Thyroid gland (tissue), 4 donors: ENCODE measurements around the gene MATN1. TPM values are rescaled to one million over a fixed set of nuclear protein-coding genes. Genes with fewer than 3 reads are reported as not detected.

Experiments
- DNase-seq, 2 donors: peaks; one replicate each; pipeline ENCODE4 v3.0.0-alpha.2; 2019
- H3K27ac ChIP-seq, 3 donors: fragments of 200-600 bp; sonication (generic); 1 replicate in 2 of 3; 2 replicates in 1 of 3; pipeline ENCODE4 v1.5.1; 2016 to 2019; ENCODE audit warnings: mild to moderate bottlenecking in 1 of 3, moderate library complexity in 1 of 3
- H3K27me3 ChIP-seq: fragments of 200-600 bp; sonication (generic); one replicate; pipeline ENCODE4 v1.5.1; 2019
- H3K36me3 ChIP-seq, 2 donors: fragments of 200-600 bp; sonication (generic); one replicate each; pipeline ENCODE4 v1.5.1; 2016 to 2019
- H3K4me1 ChIP-seq, 2 donors: fragments of 200-600 bp; sonication (generic); one replicate each; pipeline ENCODE4 v1.5.1; 2017 to 2019
- H3K4me3 ChIP-seq, 3 donors: fragments of 200-600 bp; sonication (generic); replicated peaks in 1 of 3; 1 replicate in 2 of 3; 2 replicates in 1 of 3; pipeline ENCODE4 v1.5.1; 2016; ENCODE audit warnings: mild to moderate bottlenecking in 1 of 3
- H3K9me3 ChIP-seq: fragments of 200-600 bp; sonication (generic); one replicate; pipeline ENCODE4 v1.5.1; 2017
- CTCF ChIP-seq, 6 experiments: fragments of 200-600 bp in 3 of 6; fragments of 450-650 bp in 3 of 6; sonication (generic) in 3 of 6; IDR thresholded peaks; one replicate each; pipeline ENCODE4 v1.5.1; 2016 to 2019; ENCODE audit warnings: antibody characterized with exemption in 6 of 6, mild to moderate bottlenecking in 2 of 6, inconsistent platforms in 1 of 6, moderate library complexity in 1 of 6
- POLR2A ChIP-seq, 2 donors: fragments of 450-650 bp; IDR thresholded peaks; one replicate each; pipeline ENCODE4 v1.6.1; 2017; ENCODE audit warnings: antibody characterized with exemption in 2 of 2, mild to moderate bottlenecking in 2 of 2, moderate library complexity in 1 of 2
- WGBS, 2 donors: methylation state at CpG; one replicate each; pipeline ENCODE4 v1.1.5; 2017; 5-methylcytosine and 5-hydroxymethylcytosine counted together
- intact Hi-C: fragments of 100-400 bp; cut with DNase I; formaldehyde crosslinking; loops from one replicate; pipeline ENCODE4 v1.15.1; 2023
- total RNA-seq, 4 donors: library from RNA; depleted of rRNA; stranded (reverse); fragments of >200 nt; gene quantifications; one replicate each; pipeline ENCODE4 v1.2.3, GENCODE V29; 2016

The MATN1 gene
- total RNA-seq, 4 donors from 2014 or later: 0.45 to 3.0 TPM; not detected in 2

DNA sequence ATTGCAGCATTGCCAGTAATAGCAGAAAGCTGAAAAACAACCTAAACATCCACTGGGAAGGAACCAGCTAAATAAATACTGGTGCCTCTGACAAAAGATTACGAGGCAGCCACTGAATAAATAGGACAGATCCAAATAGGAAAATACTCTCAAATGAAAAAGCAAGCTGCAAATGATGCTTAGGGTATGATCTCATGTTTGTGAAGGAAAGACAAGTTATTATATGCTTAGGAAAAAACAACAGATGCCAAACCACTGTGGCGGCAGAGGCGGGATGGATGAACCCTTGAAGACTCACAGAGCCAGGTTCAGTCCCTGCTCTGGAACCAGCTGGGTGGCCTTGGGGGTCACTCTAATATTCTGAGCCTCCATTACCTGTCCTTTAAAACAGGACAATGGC lies 41.6 kb downstream of the MATN1 start:
- no peaks in the 10 kb centered on the region for H3K9me3 ChIP-seq
- no peak overlapping the region for H3K4me3 ChIP-seq
- intact Hi-C loops: no loop called here
- no peak overlapping the region for H3K27ac ChIP-seq
- DNase-seq: no peak
- TF ChIP-seq POLR2A (IDR thresholded peaks at IDR 0.05) (no peak), CTCF (IDR thresholded peaks at IDR 0.05) (no peak)
- H3K4me1 ChIP-seq: peaks cover 0 to 5% of the 10 kb centered on the region in 2 donors
- no peaks in the 10 kb centered on the region for H3K36me3 ChIP-seq
- no peaks in the 10 kb centered on the region for H3K27me3 ChIP-seq
- 67 to 74% methylated on average over 3 of the region's 3 CpGs for WGBS, 2 donors

- WGBS, 2 donors: 88 to 91% methylated on average over 7 of the region's 7 CpGs
- Histone ChIP-seq H3K27me3 (no peaks in the 10 kb centered on the region), H3K9me3 (no peaks in the 10 kb centered on the region), H3K27ac (no peak overlapping the region), H3K36me3 (no peaks in the 10 kb centered on the region), H3K4me3 (no peak overlapping the region), H3K4me1 (peaks cover 0 to 5% of the 10 kb centered on the region in 2 donors)
- intact Hi-C loops: no loop called here
- no peak for DNase-seq
- TF ChIP-seq CTCF (IDR thresholded peaks at IDR 0.05) (no peak), POLR2A (IDR thresholded peaks at IDR 0.05) (no peak)
These were observed 42.5 kb downstream of the MATN1 start for GRCh38 chr1:30680879-30681278.

DNA sequence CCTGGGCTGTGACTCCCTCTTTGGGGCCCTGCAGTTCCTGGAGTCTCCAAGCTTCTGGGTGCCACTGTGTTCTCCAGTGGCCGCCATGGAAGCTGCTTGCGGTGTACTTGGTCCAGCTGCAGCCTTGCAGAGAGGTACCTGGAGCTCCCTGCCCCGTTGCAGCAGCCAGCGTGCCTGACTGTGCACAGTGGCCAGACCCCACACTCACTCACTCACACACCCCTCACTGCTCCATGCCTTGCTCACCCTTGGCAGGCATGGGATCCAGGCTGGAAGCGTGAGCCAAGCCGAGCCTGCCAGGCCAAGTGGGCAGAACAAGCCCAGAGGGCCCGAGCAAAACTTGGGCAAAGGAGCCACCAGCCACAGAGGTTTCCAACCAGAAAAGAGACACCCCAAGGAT lies 43.0 kb downstream of the MATN1 start:
- Histone ChIP-seq H3K27me3 (no peaks in the 10 kb centered on the region), H3K9me3 (no peaks in the 10 kb centered on the region), H3K4me1 (peaks cover 0 to 5% of the 10 kb centered on the region in 2 donors), H3K27ac (no peak overlapping the region), H3K36me3 (no peaks in the 10 kb centered on the region), H3K4me3 (no peak overlapping the region)
- no peak for DNase-seq
- intact Hi-C loops: no loop called here
- no peak for TF ChIP-seq POLR2A (IDR thresholded peaks at IDR 0.05)
- no peak for TF ChIP-seq CTCF (IDR thresholded peaks at IDR 0.05)
- WGBS, 2 donors: 77 to 97% methylated on average over 3 to 4 of the region's 7 CpGs

- peaks cover 0 to 3% of the 10 kb centered on the region in 2 donors for H3K4me1 ChIP-seq
- H3K27me3 ChIP-seq: no peaks in the 10 kb centered on the region
- no peak for DNase-seq
- WGBS, 2 donors: 46 to 67% methylated on average over 2 of the region's 2 CpGs
- intact Hi-C loops: no loop called here
- no peak overlapping the region for H3K27ac ChIP-seq
- TF ChIP-seq POLR2A (IDR thresholded peaks at IDR 0.05) (no peak), CTCF (IDR thresholded peaks at IDR 0.05) (no peak)
- H3K9me3 ChIP-seq: no peaks in the 10 kb centered on the region
- no peaks in the 10 kb centered on the region for H3K36me3 ChIP-seq
- no peak overlapping the region for H3K4me3 ChIP-seq
These were observed 43.4 kb downstream of the MATN1 start for GRCh38 chr1:30679976-30680305.

GRCh38 chr1:30679201-30679975 lies 44.0 kb downstream of the MATN1 start:
- no peak for DNase-seq
- Histone ChIP-seq H3K9me3 (no peaks in the 10 kb centered on the region), H3K27ac (no peak overlapping the region), H3K4me3 (no peak overlapping the region), H3K27me3 (no peaks in the 10 kb centered on the region), H3K4me1 (no peaks in the 10 kb centered on the region), H3K36me3 (no peaks in the 10 kb centered on the region)
- intact Hi-C loops: no loop called here
- TF ChIP-seq CTCF (IDR thresholded peaks at IDR 0.05): no peak
- WGBS, 2 donors: 93% methylated on average over 2 of the region's 2 CpGs; no CpG with 5 or more reads in 1 of the 2 donors
